ENCODE data around the gene NFIA. TPM values are rescaled to one million over a fixed set of nuclear protein-coding genes. Genes with fewer than 3 reads are reported as not detected.

Gene NFIA
- total and polyA plus RNA-seq, 2 of the 13 experiments (the other 11 are each of a cell fraction or from before 2014, with no cell fraction given) = 14.7 to 28.5 TPM

DNA sequence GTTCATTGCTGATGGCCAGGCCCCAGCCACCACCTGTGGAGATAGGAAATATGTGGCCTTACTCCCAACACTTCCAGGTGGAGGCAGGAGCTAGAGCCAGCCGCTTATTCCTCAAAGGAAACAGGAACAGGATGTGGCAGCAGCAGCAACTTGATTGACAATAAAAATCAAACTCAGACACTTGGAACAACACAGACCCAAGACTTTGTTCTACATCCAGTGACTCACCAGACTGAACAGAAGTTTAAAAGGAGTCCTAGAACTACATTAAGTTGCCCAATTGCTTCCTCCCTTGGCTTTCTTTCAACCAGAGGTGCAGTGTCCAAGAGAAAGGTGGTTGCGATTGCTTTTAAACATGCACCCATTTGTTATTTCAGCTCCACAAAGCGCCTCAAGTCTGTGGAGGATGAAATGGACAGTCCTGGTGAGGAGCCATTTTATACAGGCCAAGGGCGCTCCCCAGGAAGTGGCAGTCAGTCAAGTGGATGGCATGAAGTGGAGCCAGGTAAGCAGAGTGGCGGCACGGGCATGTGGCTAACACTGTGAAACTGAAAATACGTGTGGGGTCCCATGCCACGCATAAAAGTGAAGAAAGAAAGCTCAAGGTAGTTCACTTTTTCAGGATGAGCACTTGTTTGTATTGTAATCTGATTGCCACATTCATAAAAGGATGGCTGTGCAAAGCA is 276.6 kb downstream of the NFIA start (continued):
- no peak for TF ChIP-seq JUNB (CRISPR knock-in tag; IDR thresholded peaks at IDR 0.05; ENCODE audit: borderline replicate concordance)

GRCh38 chr1:61361931-61362330 is 279.6 kb downstream of the NFIA start:
- H3K27me3 ChIP-seq (ENCODE audit: control insufficient read depth in 1 of 2, insufficient read depth in 2 of 2, low read length in 2 of 2) = no peaks in the 10 kb centered on the region
- H3K36me3 ChIP-seq (replicated peaks in 1 of 2; ENCODE audit: control insufficient read depth in 1 of 2, insufficient read depth in 2 of 2, low read length in 2 of 2) = peaks cover 12 to 77% of the 10 kb centered on the region in 2 experiments
- no peak overlapping the region for H2AFZ ChIP-seq (ENCODE audit: low read length)
- H3K79me2 ChIP-seq (ENCODE audit: insufficient read depth, low read length) = no peaks in the 10 kb centered on the region
- no peaks in the 10 kb centered on the region for H4K20me1 ChIP-seq (ENCODE audit: insufficient read depth, low read length)
- TF ChIP-seq, protein P1, sequence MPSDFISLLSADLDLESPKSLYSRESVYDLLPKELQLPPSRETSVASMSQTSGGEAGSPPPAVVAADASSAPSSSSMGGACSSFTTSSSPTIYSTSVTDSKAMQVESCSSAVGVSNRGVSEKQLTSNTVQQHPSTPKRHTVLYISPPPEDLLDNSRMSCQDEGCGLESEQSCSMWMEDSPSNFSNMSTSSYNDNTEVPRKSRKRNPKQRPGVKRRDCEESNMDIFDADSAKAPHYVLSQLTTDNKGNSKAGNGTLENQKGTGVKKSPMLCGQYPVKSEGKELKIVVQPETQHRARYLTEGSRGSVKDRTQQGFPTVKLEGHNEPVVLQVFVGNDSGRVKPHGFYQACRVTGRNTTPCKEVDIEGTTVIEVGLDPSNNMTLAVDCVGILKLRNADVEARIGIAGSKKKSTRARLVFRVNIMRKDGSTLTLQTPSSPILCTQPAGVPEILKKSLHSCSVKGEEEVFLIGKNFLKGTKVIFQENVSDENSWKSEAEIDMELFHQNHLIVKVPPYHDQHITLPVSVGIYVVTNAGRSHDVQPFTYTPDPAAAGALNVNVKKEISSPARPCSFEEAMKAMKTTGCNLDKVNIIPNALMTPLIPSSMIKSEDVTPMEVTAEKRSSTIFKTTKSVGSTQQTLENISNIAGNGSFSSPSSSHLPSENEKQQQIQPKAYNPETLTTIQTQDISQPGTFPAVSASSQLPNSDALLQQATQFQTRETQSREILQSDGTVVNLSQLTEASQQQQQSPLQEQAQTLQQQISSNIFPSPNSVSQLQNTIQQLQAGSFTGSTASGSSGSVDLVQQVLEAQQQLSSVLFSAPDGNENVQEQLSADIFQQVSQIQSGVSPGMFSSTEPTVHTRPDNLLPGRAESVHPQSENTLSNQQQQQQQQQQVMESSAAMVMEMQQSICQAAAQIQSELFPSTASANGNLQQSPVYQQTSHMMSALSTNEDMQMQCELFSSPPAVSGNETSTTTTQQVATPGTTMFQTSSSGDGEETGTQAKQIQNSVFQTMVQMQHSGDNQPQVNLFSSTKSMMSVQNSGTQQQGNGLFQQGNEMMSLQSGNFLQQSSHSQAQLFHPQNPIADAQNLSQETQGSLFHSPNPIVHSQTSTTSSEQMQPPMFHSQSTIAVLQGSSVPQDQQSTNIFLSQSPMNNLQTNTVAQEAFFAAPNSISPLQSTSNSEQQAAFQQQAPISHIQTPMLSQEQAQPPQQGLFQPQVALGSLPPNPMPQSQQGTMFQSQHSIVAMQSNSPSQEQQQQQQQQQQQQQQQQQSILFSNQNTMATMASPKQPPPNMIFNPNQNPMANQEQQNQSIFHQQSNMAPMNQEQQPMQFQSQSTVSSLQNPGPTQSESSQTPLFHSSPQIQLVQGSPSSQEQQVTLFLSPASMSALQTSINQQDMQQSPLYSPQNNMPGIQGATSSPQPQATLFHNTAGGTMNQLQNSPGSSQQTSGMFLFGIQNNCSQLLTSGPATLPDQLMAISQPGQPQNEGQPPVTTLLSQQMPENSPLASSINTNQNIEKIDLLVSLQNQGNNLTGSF (CRISPR knock-in tag; IDR thresholded peaks at IDR 0.05) = no peak
- TF ChIP-seq, protein P2, sequence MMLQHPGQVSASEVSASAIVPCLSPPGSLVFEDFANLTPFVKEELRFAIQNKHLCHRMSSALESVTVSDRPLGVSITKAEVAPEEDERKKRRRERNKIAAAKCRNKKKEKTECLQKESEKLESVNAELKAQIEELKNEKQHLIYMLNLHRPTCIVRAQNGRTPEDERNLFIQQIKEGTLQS (CRISPR knock-in tag; IDR thresholded peaks at IDR 0.05) = no peak
- TF ChIP-seq SP5 (CRISPR knock-in tag; IDR thresholded peaks at IDR 0.05; ENCODE audit: borderline replicate concordance, low read depth) (no peak), ARHGAP35 (CRISPR knock-in tag; IDR thresholded peaks at IDR 0.05; ENCODE audit: borderline replicate concordance) (no peak), ZFAT (CRISPR knock-in tag; conservative IDR thresholded peaks at IDR 0.05) (no peak), ZNF598 (CRISPR knock-in tag; IDR thresholded peaks at IDR 0.05; ENCODE audit: borderline replicate concordance) (no peak), PPARG (CRISPR knock-in tag; conservative IDR thresholded peaks at IDR 0.05) (no peak), ZNF101 (CRISPR knock-in tag; IDR thresholded peaks at IDR 0.05; ENCODE audit: borderline replicate concordance, low read depth) (no peak), KAT7 (CRISPR knock-in tag; IDR thresholded peaks at IDR 0.05; ENCODE audit: borderline replicate concordance) (no peak), TBL1XR1 (IDR thresholded peaks at IDR 0.05; ENCODE audit: borderline replicate concordance, low read length, partially characterized antibody) (no peak), SCMH1 (CRISPR knock-in tag; IDR thresholded peaks at IDR 0.05; ENCODE audit: borderline replicate concordance) (no peak), ZNF530 (CRISPR knock-in tag; IDR thresholded peaks at IDR 0.05; ENCODE audit: low read depth) (no peak), ZNF180 (CRISPR knock-in tag; IDR thresholded peaks at IDR 0.05; ENCODE audit: borderline replicate concordance, low read depth) (no peak), DDIT3 (CRISPR knock-in tag; IDR thresholded peaks at IDR 0.05) (no peak), RAD21 (CRISPR knock-in tag; IDR thresholded peaks at IDR 0.05) (no peak), RFX3 (CRISPR knock-in tag; IDR thresholded peaks at IDR 0.05) (no peak), ZNF432 (CRISPR knock-in tag; IDR thresholded peaks at IDR 0.05; ENCODE audit: borderline replicate concordance) (no peak)
- POLR2A ChIA-PET = no interaction called here
- no peaks in the 10 kb centered on the region for H3K9me3 ChIP-seq (ENCODE audit: low read length)
- H3K4me3 ChIP-seq (replicated peaks in 1 of 3; ENCODE audit: insufficient read depth in 1 of 3, low read depth in 2 of 3, low read length in 3 of 3) = no peak overlapping the region
- H3K4me2 ChIP-seq (ENCODE audit: low read depth, low read length) = no peak overlapping the region
- DNase-seq (ENCODE audit: low spot score) = no peak
- ATAC-seq = no peak
- BruUV-seq (replicated peaks) = no TSS peak
- no peak overlapping the region for H3K27ac ChIP-seq (ENCODE audit: extremely low read length, insufficient read depth, low read length)
- in situ Hi-C loops (cut with HindIII; ENCODE audit: extremely low pct_ligation_motif_present, low pct_unique_long_range_greater_than_20kb) = no loop called here
- H3K4me1 ChIP-seq (ENCODE audit: insufficient read depth, low read length) = peaks cover 11% of the 10 kb centered on the region; the same call in 1 of the 2 replicates
- intact Hi-C loops (cut with micrococcal nuclease; ENCODE audit: unreplicated experiment) = loop anchor here (5.0 kb wide), 1 partner anchor 385 kb away; no protein-coding TSS in a partner anchor
- CTCF ChIA-PET (ENCODE audit: low intra/inter-chr PET ratio, low total read pairs) = no interaction called here
- 98% methylated on average over 2 of the region's 2 CpGs for WGBS (ENCODE audit: low lambda C conversion rate)
- H3K9ac ChIP-seq (ENCODE audit: insufficient read depth, low read depth, low read length) = no peak overlapping the region
- FAIRE-seq = no peak
